PC-9 (cell line): ENCODE data around the gene MRLN. TPM values are rescaled to one million over a fixed set of nuclear protein-coding genes. Genes with fewer than 3 reads are reported as not detected.

Experiments used
- BruUV-seq: library from RNA; stranded (reverse); fragments of 400-500 nt; replicated peaks from 2 replicates; lab custom pipeline; 2021; lab: Mats Ljungman, UMichigan
- CTCF ChIA-PET: fragments of 300-600 bp; sonication (Branson Sonifier 250); formaldehyde crosslinking; loops from one replicate; lab custom pipeline; 2022; ENCODE audit warnings: antibody characterized with exemption; lab: Charles Lee
- POLR2A ChIA-PET: fragments of 300-600 bp; sonication (Branson Sonifier 250); formaldehyde crosslinking; loops from one replicate; lab custom pipeline; 2022; ENCODE audit warnings: antibody characterized with exemption; ENCODE audit not compliant: unreplicated experiment; lab: Charles Lee
- DNase-seq, 2 experiments: peaks; one replicate each; pipeline versions ENCODE4 v3.0.0 to v3.0.0-alpha.2; 2015 to 2022; ENCODE audit warnings: mixed read lengths in 1 of 2
- H2AFZ ChIP-seq: fragments of 200-600 bp; sonication (generic); 2 replicates; pipeline ENCODE4 v1.8.1; 2017; ENCODE audit warnings: antibody characterized with exemption
- H3F3A ChIP-seq: fragments of 200-600 bp; sonication (generic); 2 replicates; pipeline ENCODE4 v1.8.1; 2017; ENCODE audit warnings: antibody characterized with exemption, mild to moderate bottlenecking, low read depth; ENCODE audit not compliant: insufficient read depth
- H3K27ac ChIP-seq: fragments of 200-600 bp; sonication (generic); 2 replicates; pipeline ENCODE4 v1.6.1; 2016; ENCODE audit warnings: mixed run types
- H3K27me3 ChIP-seq: fragments of 200-600 bp; sonication (generic); 2 replicates; pipeline ENCODE4 v1.6.1; 2016; ENCODE audit warnings: low read depth, mixed run types; ENCODE audit not compliant: insufficient read depth
- H3K36me3 ChIP-seq: fragments of 200-600 bp; sonication (generic); 2 replicates; pipeline ENCODE4 v1.6.1; 2016; ENCODE audit warnings: low read depth, mixed run types
- H3K4me1 ChIP-seq: fragments of 200-600 bp; sonication (generic); replicated peaks from 2 replicates; pipeline ENCODE4 v1.6.1; 2016; ENCODE audit warnings: mixed run types; ENCODE audit not compliant: insufficient read depth
- H3K4me2 ChIP-seq: fragments of 200-600 bp; sonication (generic); 2 replicates; pipeline ENCODE4 v1.6.1; 2017; ENCODE audit warnings: mixed run types
- H3K4me3 ChIP-seq: fragments of 200-600 bp; sonication (generic); 2 replicates; pipeline ENCODE4 v1.6.1; 2016; ENCODE audit warnings: mixed run types
- H3K79me2 ChIP-seq: fragments of 200-600 bp; sonication (generic); 2 replicates; pipeline ENCODE4 v1.6.1; 2017; ENCODE audit warnings: low read depth, mixed run types
- H3K9me2 ChIP-seq: fragments of 200-600 bp; sonication (generic); 2 replicates; pipeline ENCODE4 v1.8.1; 2017; ENCODE audit warnings: mild to moderate bottlenecking; ENCODE audit not compliant: insufficient read depth
- H3K9me3 ChIP-seq: fragments of 200-600 bp; sonication (generic); 2 replicates; pipeline ENCODE4 v1.8.1; 2016; ENCODE audit warnings: low read depth; ENCODE audit not compliant: insufficient read depth
- H4K20me1 ChIP-seq: fragments of 200-600 bp; sonication (generic); 2 replicates; pipeline ENCODE4 v1.8.1; 2017; ENCODE audit not compliant: insufficient read depth
- CTCF ChIP-seq: fragments of 200-600 bp; sonication (generic); conservative IDR thresholded peaks from 2 replicates; pipeline ENCODE4 v1.6.1; 2017; ENCODE audit warnings: mixed run types, antibody characterized with exemption, mild to moderate bottlenecking, moderate library complexity
- EZH2 ChIP-seq: fragments of 200-600 bp; sonication (generic); IDR thresholded peaks from 2 replicates; pipeline ENCODE4 v1.8.0; 2017; ENCODE audit warnings: antibody characterized with exemption, low read depth
- intact Hi-C: fragments of 100-400 bp; cut with micrococcal nuclease; formaldehyde crosslinking; loops from one replicate; pipeline ENCODE4 v1.10.0; 2022; ENCODE audit not compliant: unreplicated experiment
- total RNA-seq: library from RNA; stranded (reverse); gene quantifications from 2 replicates; pipeline ENCODE4 v1.2.3, GENCODE V29; 2021

MRLN gene
- total RNA-seq, 1 experiment from 2014 or later, result not detected

- no peak overlapping the region for H3K27ac ChIP-seq
Observed at GRCh38 chr10:59702347-59702746, 50.9 kb downstream of the MRLN start.

GRCh38 chr10:59700709-59701108 is 52.5 kb downstream of the MRLN start:
- ChIA-PET CTCF (no interaction called here), POLR2A (no interaction called here)
- Histone ChIP-seq H3K9me2 (peaks cover 5% of the 10 kb centered on the region; the same call in 1 of the 2 replicates), H3K9me3 (no peaks in the 10 kb centered on the region), H3K4me1 (no peaks in the 10 kb centered on the region), H3K79me2 (no peaks in the 10 kb centered on the region), H3F3A (no peaks in the 10 kb centered on the region), H3K4me3 (no peak overlapping the region), H3K4me2 (no peak overlapping the region), H3K27me3 (peaks cover 5% of the 10 kb centered on the region; the same call in 1 of the 2 replicates), H3K27ac (no peak overlapping the region), H2AFZ (no peak overlapping the region), H3K36me3 (no peaks in the 10 kb centered on the region), H4K20me1 (no peaks in the 10 kb centered on the region)
- no peak for DNase-seq
- BruUV-seq, result no TSS peak
- intact Hi-C loops, result no loop called here
- TF ChIP-seq CTCF, result no peak
- TF ChIP-seq EZH2, result no peak

More at GRCh38 chr10:59702347-59702746, 50.9 kb downstream of the MRLN start:
- no peaks in the 10 kb centered on the region for H3K9me3 ChIP-seq
- BruUV-seq, result no TSS peak
- TF ChIP-seq EZH2, result no peak
- TF ChIP-seq CTCF, result no peak
- no peaks in the 10 kb centered on the region for H4K20me1 ChIP-seq
- no peak overlapping the region for H2AFZ ChIP-seq
- intact Hi-C loops, result no loop called here
- H3K27me3 ChIP-seq, result peaks cover 5% of the 10 kb centered on the region; the same call in 1 of the 2 replicates
- H3K9me2 ChIP-seq, result peaks cover 5% of the 10 kb centered on the region; the same call in 1 of the 2 replicates
- H3K4me3 ChIP-seq, result no peak overlapping the region
- POLR2A ChIA-PET, result interaction anchor here (0.7 kb wide), 1 partner anchor 1060 kb away, joined by 3 read pairs; no protein-coding TSS in a partner anchor
- no peak overlapping the region for H3K4me2 ChIP-seq
- no peaks in the 10 kb centered on the region for H3K36me3 ChIP-seq
- CTCF ChIA-PET, result interaction anchor here (0.6 kb wide), 1 partner anchor 1005 kb away, joined by 4 read pairs; no protein-coding TSS in a partner anchor
- no peaks in the 10 kb centered on the region for H3K79me2 ChIP-seq
- H3F3A ChIP-seq, result no peaks in the 10 kb centered on the region
- no peaks in the 10 kb centered on the region for H3K4me1 ChIP-seq
- DNase-seq, result peak in 1 of 2 experiments; percentile 52

GRCh38 chr10:59698326-59698725 is 54.9 kb downstream of the MRLN start:
- Histone ChIP-seq H3K9me2 (no peaks in the 10 kb centered on the region), H2AFZ (no peak overlapping the region), H3K4me1 (no peaks in the 10 kb centered on the region), H4K20me1 (no peaks in the 10 kb centered on the region), H3K27me3 (peaks cover 5% of the 10 kb centered on the region; the same call in 1 of the 2 replicates), H3K4me2 (no peak overlapping the region), H3F3A (no peaks in the 10 kb centered on the region), H3K9me3 (no peaks in the 10 kb centered on the region), H3K36me3 (no peaks in the 10 kb centered on the region), H3K79me2 (no peaks in the 10 kb centered on the region), H3K27ac (no peak overlapping the region), H3K4me3 (no peak overlapping the region)
- TF ChIP-seq EZH2 (no peak), CTCF (no peak)
- ChIA-PET CTCF (interaction anchor here (0.7 kb wide), 1 partner anchor 10 kb away, joined by 3 read pairs; no protein-coding TSS in a partner anchor), POLR2A (no interaction called here)
- DNase-seq, result no peak
- BruUV-seq, result no TSS peak
- intact Hi-C loops, result no loop called here
